GM10248 (cell line): ENCODE data around the gene NRROS.
"Not testable (repeated sequence)": the region's sequence is repeated elsewhere in the genome, so short reads cannot be mapped to it uniquely, and the experiment has no call there.

ENCODE experiments used
- CTCF ChIA-PET: fragments of 300-600 bp; sonication (Branson Sonifier 250); formaldehyde crosslinking; extraction: SDS; loops from one replicate; lab custom pipeline; 2021; ENCODE audit warnings: antibody characterized with exemption; lab: Yijun Ruan, JAX
- POLR2A ChIA-PET: fragments of 350-650 bp; sonication (Branson Sonifier 250); formaldehyde crosslinking; extraction: SDS; loops from one replicate; lab custom pipeline; 2020; ENCODE audit warnings: antibody characterized with exemption; lab: Yijun Ruan, JAX
- DNase-seq: peaks from one replicate; pipeline ENCODE4 v3.0.0; 2012; ENCODE audit errors: extremely low spot score
- TF ChIP-seq, protein P1 (sequence below): IDR thresholded peaks from 2 replicates; pipeline ENCODE4 v1.5.1; 2012; ENCODE audit warnings: mild to moderate bottlenecking, low read depth; ENCODE audit errors: extremely low read depth, missing control alignments, control extremely low read depth

The NRROS gene

DNA sequence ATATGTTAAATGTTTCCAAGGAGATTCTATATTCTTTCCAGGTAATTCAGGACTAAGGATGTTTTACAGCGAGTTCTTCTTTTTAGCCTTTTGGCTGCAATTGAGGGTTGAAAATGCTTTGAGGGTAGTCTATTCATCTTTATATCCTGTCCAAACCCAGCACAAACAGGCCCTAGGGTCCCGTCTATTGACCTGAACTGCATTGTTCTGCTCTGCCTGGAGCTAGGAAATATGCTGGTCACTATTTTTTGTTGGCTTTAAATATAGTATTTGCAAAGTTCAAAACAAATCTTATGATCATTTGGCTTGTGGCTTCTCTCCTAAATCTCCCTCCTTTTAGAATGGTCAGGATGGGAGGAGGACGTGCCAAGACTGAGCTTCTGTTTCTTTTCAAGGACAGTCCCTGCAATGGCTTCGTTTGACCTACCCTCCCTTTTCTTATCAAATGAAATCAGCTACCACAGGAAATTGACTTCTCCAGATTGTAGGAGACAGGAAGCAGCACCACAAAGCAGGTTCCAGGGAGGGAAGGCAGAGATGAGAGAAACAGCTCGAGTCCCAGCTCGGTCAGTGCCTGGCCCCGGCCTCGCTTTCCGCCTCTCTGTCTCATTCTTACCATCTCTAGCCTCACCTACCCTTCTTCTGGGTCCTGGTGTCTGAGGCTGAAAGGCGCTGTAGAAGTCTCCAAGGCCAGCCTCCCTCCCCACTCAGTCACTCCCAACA is 27.6 kb upstream of the NRROS start:
- DNase-seq: no peak
- ChIA-PET POLR2A (no interaction called here), CTCF (interaction anchor here (0.9 to 3.3 kb wide), 4 partner anchors 14 to 73 kb away, joined by 3 to 14 read pairs (median 4); no protein-coding TSS in a partner anchor)
- TF ChIP-seq, protein P1, sequence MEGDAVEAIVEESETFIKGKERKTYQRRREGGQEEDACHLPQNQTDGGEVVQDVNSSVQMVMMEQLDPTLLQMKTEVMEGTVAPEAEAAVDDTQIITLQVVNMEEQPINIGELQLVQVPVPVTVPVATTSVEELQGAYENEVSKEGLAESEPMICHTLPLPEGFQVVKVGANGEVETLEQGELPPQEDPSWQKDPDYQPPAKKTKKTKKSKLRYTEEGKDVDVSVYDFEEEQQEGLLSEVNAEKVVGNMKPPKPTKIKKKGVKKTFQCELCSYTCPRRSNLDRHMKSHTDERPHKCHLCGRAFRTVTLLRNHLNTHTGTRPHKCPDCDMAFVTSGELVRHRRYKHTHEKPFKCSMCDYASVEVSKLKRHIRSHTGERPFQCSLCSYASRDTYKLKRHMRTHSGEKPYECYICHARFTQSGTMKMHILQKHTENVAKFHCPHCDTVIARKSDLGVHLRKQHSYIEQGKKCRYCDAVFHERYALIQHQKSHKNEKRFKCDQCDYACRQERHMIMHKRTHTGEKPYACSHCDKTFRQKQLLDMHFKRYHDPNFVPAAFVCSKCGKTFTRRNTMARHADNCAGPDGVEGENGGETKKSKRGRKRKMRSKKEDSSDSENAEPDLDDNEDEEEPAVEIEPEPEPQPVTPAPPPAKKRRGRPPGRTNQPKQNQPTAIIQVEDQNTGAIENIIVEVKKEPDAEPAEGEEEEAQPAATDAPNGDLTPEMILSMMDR: no peak

DNA sequence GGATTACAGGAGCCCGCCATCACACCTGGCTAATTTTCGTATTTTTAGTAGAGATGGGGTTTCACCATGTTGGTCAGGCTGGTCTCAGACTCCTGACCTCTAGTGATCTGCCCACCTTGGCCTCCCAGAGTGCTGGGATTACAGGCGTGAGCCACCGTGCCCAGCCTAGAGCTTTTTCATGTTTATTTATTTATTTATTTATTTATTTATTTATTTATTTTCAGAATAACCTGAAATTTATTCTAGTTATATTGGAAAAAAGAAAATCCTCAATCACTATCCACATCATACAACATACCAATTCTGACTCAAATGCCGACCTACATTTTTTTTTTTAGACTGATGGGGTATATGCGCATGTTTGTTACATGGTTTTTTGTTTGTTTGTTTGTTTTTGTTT is 24.3 kb upstream of the NRROS start:
- DNase-seq, POLR2A ChIA-PET: not testable (repeated sequence)
- CTCF ChIA-PET: interaction anchor here (0.6 kb wide), 1 partner anchor 70 kb away, joined by 4 read pairs; no protein-coding TSS in a partner anchor

DNA sequence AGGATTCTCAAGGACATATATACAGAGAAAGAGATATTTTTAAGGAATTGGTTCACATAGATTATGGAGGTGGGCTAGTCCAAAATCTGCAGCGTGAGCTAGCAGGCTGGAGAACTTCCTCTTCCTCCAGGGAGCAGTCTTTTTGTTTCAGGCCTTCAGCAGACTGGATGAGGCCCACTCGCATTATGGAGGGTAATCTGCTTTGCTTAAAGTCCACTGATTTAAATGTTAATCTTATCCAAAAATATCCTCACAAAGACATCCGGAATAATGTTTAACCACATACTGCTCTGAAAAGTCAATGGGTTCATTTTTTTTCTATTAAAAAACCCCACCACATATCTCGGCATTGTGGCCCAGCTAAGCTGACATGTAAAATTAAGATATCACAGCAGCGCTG is 22.2 kb upstream of the NRROS start:
- ChIA-PET CTCF (interaction anchor here (1.0 to 1.4 kb wide), 3 partner anchors 8 to 88 kb away, joined by 3 to 5 read pairs (median 3); no protein-coding TSS in a partner anchor), POLR2A (interaction anchor here (0.8 kb wide), 1 partner anchor 19 kb away, joined by 5 read pairs; no protein-coding TSS in a partner anchor)
- TF ChIP-seq, protein P1: no peak
- DNase-seq: no peak

DNA sequence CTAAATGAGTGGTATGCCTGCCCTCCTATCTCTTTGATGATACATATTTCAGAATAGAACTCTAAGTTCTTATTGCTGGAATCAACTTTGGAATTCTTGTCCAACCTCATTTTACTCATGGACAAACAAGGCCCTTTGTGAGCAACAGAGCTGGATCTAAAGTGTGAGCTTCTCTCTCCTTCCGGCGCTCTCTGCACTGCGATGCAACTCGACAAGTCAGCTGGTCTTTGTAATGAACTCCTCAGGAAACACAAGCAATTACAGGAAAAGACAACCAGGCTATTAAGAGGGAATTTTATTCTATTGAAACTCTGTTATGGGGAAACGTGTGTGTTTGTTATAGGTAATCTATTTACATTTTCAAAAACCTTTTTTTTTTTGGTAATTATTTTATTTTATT is 20.3 kb upstream of the NRROS start:
- ChIA-PET CTCF (interaction anchor here (0.8 kb wide), 1 partner anchor 46 kb away, joined by 4 read pairs; no protein-coding TSS in a partner anchor), POLR2A (no interaction called here)
- TF ChIP-seq, protein P1: no peak
- DNase-seq: no peak

DNA sequence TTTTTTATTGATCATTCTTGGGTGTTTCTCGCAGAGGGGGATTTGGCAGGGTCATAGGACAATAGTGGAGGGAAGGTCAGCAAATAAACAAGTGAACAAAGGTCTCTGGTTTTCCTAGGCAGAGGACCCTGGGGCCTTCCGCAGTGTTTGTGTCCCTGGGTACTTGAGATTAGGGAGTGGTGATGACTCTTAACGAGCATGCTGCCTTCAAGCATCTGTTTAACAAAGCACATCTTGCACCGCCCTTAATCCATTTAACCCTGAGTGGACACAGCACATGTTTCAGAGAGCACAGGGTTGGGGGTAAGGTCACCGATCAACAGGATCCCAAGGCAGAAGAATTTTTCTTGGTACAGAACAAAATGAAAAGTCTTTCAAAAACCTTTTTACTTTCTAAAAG is 19.9 kb upstream of the NRROS start:
- CTCF ChIA-PET: interaction anchor here (0.8 to 1.8 kb wide), 2 partner anchors 15 to 46 kb away, joined by 4 to 7 read pairs; no protein-coding TSS in a partner anchor
- POLR2A ChIA-PET, DNase-seq: not testable (repeated sequence)

DNA sequence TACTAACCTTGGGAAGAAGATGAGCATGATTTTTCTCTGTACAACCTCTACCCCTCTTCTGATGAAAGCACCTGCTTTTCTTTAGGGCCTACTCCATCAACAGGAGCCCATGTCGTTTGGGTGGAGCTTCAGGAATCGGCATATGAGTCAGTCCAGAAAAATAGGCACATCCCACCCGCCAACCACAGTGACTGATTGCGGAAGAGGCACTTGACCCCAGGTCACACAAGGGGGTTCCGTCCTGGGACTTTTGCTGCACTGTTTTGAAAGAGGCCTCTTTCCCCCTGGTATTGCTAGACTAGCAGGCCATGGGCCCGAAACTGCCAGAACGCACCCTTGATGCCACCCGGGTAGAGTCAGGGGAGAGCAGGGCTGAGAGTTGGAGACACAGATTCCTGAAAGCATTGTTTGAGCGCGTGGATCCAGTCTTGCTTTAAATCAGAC is 19.3 kb upstream of the NRROS start:
- POLR2A ChIA-PET: no interaction called here
- DNase-seq: peak; percentile 67
- TF ChIP-seq, protein P1: no peak
- CTCF ChIA-PET: interaction anchor here (1.7 to 1.8 kb wide), 2 partner anchors 10 to 15 kb away, joined by 7 to 8 read pairs; no protein-coding TSS in a partner anchor

DNA sequence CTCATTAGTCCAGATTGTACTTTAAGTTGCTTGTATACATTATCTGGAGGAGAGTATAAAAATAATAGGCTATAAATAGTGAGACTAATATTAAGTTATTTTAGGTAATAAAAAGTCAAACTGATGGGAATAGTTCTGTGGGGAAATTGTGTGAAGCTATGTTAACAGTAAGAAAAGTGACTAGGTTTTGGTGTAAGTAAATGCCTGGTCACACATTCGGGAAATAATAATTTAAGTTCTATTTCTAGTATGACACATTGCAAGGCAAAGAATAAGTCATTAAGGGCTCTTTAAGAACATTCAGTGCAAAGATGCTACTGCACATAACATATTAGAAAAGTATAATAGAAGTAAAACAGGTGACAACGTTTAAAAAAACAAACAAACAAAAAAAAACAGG is 18.8 kb upstream of the NRROS start:
- POLR2A ChIA-PET: no interaction called here

More for the DNA sequence above, 18.8 kb upstream of the NRROS start:
- no peak for DNase-seq
- CTCF ChIA-PET: interaction anchor here (1.4 to 1.8 kb wide), 3 partner anchors 11 to 16 kb away, joined by 5 to 8 read pairs (median 7); no protein-coding TSS in a partner anchor
- TF ChIP-seq, protein P1: no peak
